SU-DHL-6 (cell line): ENCODE data around the gene LIME1.

Source experiments
- H2AFZ ChIP-seq: fragments of 200-600 bp; sonication (generic); 2 replicates; pipeline ENCODE4 v1.6.1; 2014; ENCODE audit warnings: low read depth, mild to moderate bottlenecking, moderate library complexity, mixed read lengths, antibody characterized with exemption, low read length; ENCODE audit not compliant: severe bottlenecking
- H3F3A ChIP-seq: fragments of 200-600 bp; shearing (Covaris generic); 2 replicates; pipeline ENCODE4 v1.6.0; 2016; ENCODE audit warnings: antibody characterized with exemption, mild to moderate bottlenecking; ENCODE audit not compliant: insufficient read depth
- H3K27ac ChIP-seq: fragments of 200-600 bp; sonication (generic); 2 replicates; pipeline ENCODE4 v1.5.1; 2016; ENCODE audit warnings: low read depth, mild to moderate bottlenecking, low read length, moderate library complexity, mixed read lengths
- H3K27me3 ChIP-seq: fragments of 200-600 bp; sonication (generic), shearing (Covaris generic); 2 replicates; pipeline ENCODE4 v1.6.0; 2014; ENCODE audit warnings: mild to moderate bottlenecking, low read length
- H3K36me3 ChIP-seq: fragments of 200-600 bp; sonication (generic); 2 replicates; pipeline ENCODE4 v1.6.1; 2014; ENCODE audit warnings: mild to moderate bottlenecking, low read length, mixed read lengths
- H3K4me2 ChIP-seq: fragments of 300-600, 200-600 bp; shearing (Covaris generic), sonication (generic); 2 replicates; pipeline ENCODE4 v1.6.0; 2014; ENCODE audit warnings: low read length, low read depth, mild to moderate bottlenecking; ENCODE audit not compliant: poor library complexity, severe bottlenecking
- H3K4me3 ChIP-seq: fragments of 200-600 bp; sonication (generic); 2 replicates; pipeline ENCODE4 v1.5.1; 2014; ENCODE audit warnings: antibody characterized with exemption, low read length, mild to moderate bottlenecking, mixed read lengths; ENCODE audit not compliant: insufficient read depth, poor library complexity, severe bottlenecking
- H3K79me2 ChIP-seq: fragments of 200-600 bp; sonication (generic); 2 replicates; pipeline ENCODE4 v1.6.1; 2014; ENCODE audit warnings: mild to moderate bottlenecking, low read length, moderate library complexity; ENCODE audit not compliant: insufficient read depth
- H3K9ac ChIP-seq: fragments of 200-600 bp; sonication (generic); 2 replicates; pipeline ENCODE4 v1.7.0; 2014; ENCODE audit warnings: mild to moderate bottlenecking, low read length
- H3K9me2 ChIP-seq: fragments of 200-600 bp; sonication (generic); replicated peaks from 2 replicates; pipeline ENCODE4 v1.6.1; 2014; ENCODE audit warnings: low read length; ENCODE audit not compliant: insufficient read depth
- H3K9me3 ChIP-seq: fragments of 200-600 bp; sonication (generic); 2 replicates; pipeline ENCODE4 v1.6.1; 2014; ENCODE audit warnings: low read length, mixed read lengths; ENCODE audit not compliant: insufficient read depth
- H4K20me1 ChIP-seq: fragments of 200-600 bp; sonication (generic); 2 replicates; pipeline ENCODE4 v1.6.1; 2014; ENCODE audit warnings: low read depth, mild to moderate bottlenecking, antibody characterized with exemption, low read length, moderate library complexity, mixed read lengths
- CTCF ChIP-seq: fragments of 200-600 bp; sonication (generic); IDR thresholded peaks from one replicate; pipeline ENCODE4 v1.5.1; 2017; ENCODE audit warnings: antibody characterized with exemption, mild to moderate bottlenecking, low read length, moderate library complexity; ENCODE audit not compliant: insufficient read depth, poor library complexity, severe bottlenecking
- EZH2phosphoT487 ChIP-seq: fragments of 200-600 bp; sonication (generic), shearing (Covaris generic); conservative IDR thresholded peaks from 2 replicates; pipeline ENCODE4 v1.6.1; 2018; ENCODE audit warnings: mild to moderate bottlenecking, antibody characterized with exemption, low read length, moderate library complexity, mixed read lengths

LIME1 gene

GRCh38 chr20:63691711-63692435, 44.6 kb upstream of the LIME1 start:
- H3K36me3 ChIP-seq = no peaks in the 10 kb centered on the region
- H3K4me2 ChIP-seq = no peak overlapping the region
- no peaks in the 10 kb centered on the region for H3F3A ChIP-seq
- no peaks in the 10 kb centered on the region for H4K20me1 ChIP-seq
- H3K27ac ChIP-seq = no peak overlapping the region
- no peak overlapping the region for H3K4me3 ChIP-seq
- H2AFZ ChIP-seq = no peak overlapping the region
- H3K9me2 ChIP-seq = no peaks in the 10 kb centered on the region
- H3K9me3 ChIP-seq = no peaks in the 10 kb centered on the region
- TF ChIP-seq CTCF (no peak), EZH2phosphoT487 (no peak)
- H3K9ac ChIP-seq = no peak overlapping the region
- no peaks in the 10 kb centered on the region for H3K27me3 ChIP-seq
- H3K79me2 ChIP-seq = no peaks in the 10 kb centered on the region

DNA sequence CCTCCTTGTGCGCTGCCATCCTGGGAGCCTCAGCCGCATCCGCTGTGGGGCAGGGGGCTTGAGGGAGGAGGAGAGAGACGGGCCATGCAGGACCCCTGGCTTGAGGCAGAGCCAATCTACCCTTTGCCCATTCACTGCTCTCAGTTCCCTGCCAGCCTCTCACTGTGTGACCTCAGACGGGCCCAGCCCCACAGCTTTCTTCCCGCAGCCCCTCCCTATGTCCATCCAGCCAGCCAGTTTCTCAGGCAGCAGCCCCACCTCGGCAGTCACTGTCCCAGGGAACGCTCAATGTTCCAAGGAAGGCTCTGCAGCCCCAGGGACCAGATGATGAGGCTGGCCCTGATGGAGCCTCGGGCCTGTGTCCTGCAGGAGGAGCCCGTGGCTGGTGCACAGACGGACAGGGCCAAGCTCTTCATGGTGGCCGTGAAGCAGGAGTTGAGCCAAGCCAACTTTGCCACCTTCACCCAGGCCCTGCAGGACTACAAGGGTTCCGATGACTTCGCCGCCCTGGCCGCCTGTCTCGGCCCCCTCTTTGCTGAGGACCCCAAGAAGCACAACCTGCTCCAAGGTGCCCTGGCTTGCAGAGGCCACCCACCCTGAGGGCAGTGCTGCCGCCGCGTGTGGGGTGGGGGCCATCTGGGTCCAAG, 43.9 kb upstream of the LIME1 start:
- Histone ChIP-seq H3K9me2 (no peaks in the 10 kb centered on the region), H3K27ac (no peak overlapping the region), H2AFZ (no peak overlapping the region), H3K9ac (no peak overlapping the region), H3F3A (no peaks in the 10 kb centered on the region), H3K36me3 (no peaks in the 10 kb centered on the region), H3K79me2 (no peaks in the 10 kb centered on the region), H3K9me3 (no peaks in the 10 kb centered on the region), H3K4me3 (no peak overlapping the region), H3K27me3 (no peaks in the 10 kb centered on the region), H4K20me1 (no peaks in the 10 kb centered on the region), H3K4me2 (no peak overlapping the region)
- TF ChIP-seq CTCF (no peak), EZH2phosphoT487 (no peak)

DNA sequence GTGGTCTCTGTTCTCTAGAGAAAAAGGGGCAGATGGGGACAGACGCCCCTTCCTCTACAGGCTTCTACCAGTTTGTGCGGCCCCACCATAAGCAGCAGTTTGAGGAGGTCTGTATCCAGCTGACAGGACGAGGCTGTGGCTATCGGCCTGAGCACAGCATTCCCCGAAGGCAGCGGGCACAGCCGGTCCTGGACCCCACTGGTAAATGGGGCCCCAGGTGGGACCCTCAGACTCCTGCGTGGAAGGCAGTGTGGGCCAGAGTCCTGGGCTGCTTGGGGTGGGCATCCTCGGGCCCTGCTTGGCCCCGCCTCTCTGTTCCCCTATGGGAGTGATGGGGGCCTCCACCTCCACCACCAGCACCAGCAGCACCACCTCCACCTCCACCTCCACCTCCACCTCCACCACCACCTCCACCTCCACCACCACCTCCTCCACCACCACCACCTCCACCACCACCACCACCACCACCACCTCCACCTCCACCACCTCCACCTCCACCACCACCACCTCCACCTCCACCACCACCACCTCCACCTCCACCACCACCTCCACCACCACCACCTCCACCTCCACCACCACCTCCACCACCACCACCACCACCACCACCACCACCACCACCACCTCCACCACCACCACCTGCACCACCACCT, 43.3 kb upstream of the LIME1 start:
- H3K9ac ChIP-seq = no peak overlapping the region
- H4K20me1 ChIP-seq = no peaks in the 10 kb centered on the region
- no peaks in the 10 kb centered on the region for H3K9me3 ChIP-seq
- H3F3A ChIP-seq = no peaks in the 10 kb centered on the region
- H3K4me3 ChIP-seq = no peak overlapping the region
- H3K27ac ChIP-seq = no peak overlapping the region
- H3K9me2 ChIP-seq = no peaks in the 10 kb centered on the region
- H3K27me3 ChIP-seq = no peaks in the 10 kb centered on the region
- H3K79me2 ChIP-seq = no peaks in the 10 kb centered on the region
- H3K36me3 ChIP-seq = no peaks in the 10 kb centered on the region
- H3K4me2 ChIP-seq = no peak overlapping the region
- no peak overlapping the region for H2AFZ ChIP-seq
- TF ChIP-seq CTCF (no peak), EZH2phosphoT487 (no peak)
